Mucosa of stomach (tissue), 1 donor: ENCODE measurements around the gene LGALS8.

Experiments
- H3K27me3 ChIP-seq: one replicate; pipeline ENCODE4 v1.7.0; 2013; ENCODE audit warnings: mild to moderate bottlenecking, low read length; ENCODE audit not compliant: control insufficient read depth, insufficient read depth
- H3K36me3 ChIP-seq: one replicate; pipeline ENCODE4 v1.7.0; 2013; ENCODE audit warnings: low read length; ENCODE audit not compliant: control insufficient read depth, insufficient read depth
- H3K4me1 ChIP-seq: one replicate; pipeline ENCODE4 v1.7.0; 2013; ENCODE audit warnings: mild to moderate bottlenecking, low read length; ENCODE audit not compliant: control insufficient read depth, insufficient read depth
- H3K4me3 ChIP-seq: one replicate; pipeline ENCODE4 v1.7.0; 2013; ENCODE audit warnings: low read length
- H3K9ac ChIP-seq: one replicate; pipeline ENCODE4 v1.7.0; 2013; ENCODE audit warnings: mild to moderate bottlenecking, low read length, moderate library complexity
- H3K9me3 ChIP-seq: one replicate; pipeline ENCODE4 v1.7.0; 2013; ENCODE audit warnings: mild to moderate bottlenecking, low read length, moderate library complexity; ENCODE audit not compliant: control insufficient read depth
- donor health status: Pancreatic carcinoma.

The LGALS8 gene

GRCh38 chr1:236514703-236515442 lies 8.9 kb upstream of the LGALS8 start:
- Histone ChIP-seq H3K27me3 (no peaks in the 10 kb centered on the region), H3K9me3 (no peaks in the 10 kb centered on the region), H3K36me3 (no peaks in the 10 kb centered on the region), H3K4me1 (peaks cover 27% of the 10 kb centered on the region), H3K4me3 (no peak overlapping the region), H3K9ac (no peak overlapping the region)

- no peak overlapping the region for H3K9ac ChIP-seq
- H3K27me3 ChIP-seq = no peaks in the 10 kb centered on the region
- no peaks in the 10 kb centered on the region for H3K36me3 ChIP-seq
- no peak overlapping the region for H3K4me3 ChIP-seq
- H3K4me1 ChIP-seq = peaks cover 21% of the 10 kb centered on the region
- no peaks in the 10 kb centered on the region for H3K9me3 ChIP-seq
These were observed 8.3 kb upstream of the LGALS8 start for GRCh38 chr1:236515443-236515958.

GRCh38 chr1:236516929-236517704 lies 6.7 kb upstream of the LGALS8 start:
- Histone ChIP-seq H3K4me3 (no peak overlapping the region), H3K36me3 (no peaks in the 10 kb centered on the region), H3K9ac (no peak overlapping the region), H3K27me3 (no peaks in the 10 kb centered on the region), H3K9me3 (no peaks in the 10 kb centered on the region), H3K4me1 (peaks cover 17% of the 10 kb centered on the region)

- no peaks in the 10 kb centered on the region for H3K27me3 ChIP-seq
These were observed 5.5 kb upstream of the LGALS8 start for GRCh38 chr1:236518322-236518721.

GRCh38 chr1:236520445-236521005 lies 3.3 kb upstream of the LGALS8 start:
- Histone ChIP-seq H3K4me1 (peaks cover 11% of the 10 kb centered on the region), H3K9me3 (no peaks in the 10 kb centered on the region), H3K4me3 (no peak overlapping the region), H3K27me3 (no peaks in the 10 kb centered on the region), H3K9ac (no peak overlapping the region), H3K36me3 (no peaks in the 10 kb centered on the region)

More at GRCh38 chr1:236518322-236518721, 5.5 kb upstream of the LGALS8 start:
- Histone ChIP-seq H3K36me3 (no peaks in the 10 kb centered on the region), H3K9ac (no peak overlapping the region), H3K9me3 (no peaks in the 10 kb centered on the region), H3K4me1 (peaks cover 17% of the 10 kb centered on the region), H3K4me3 (no peak overlapping the region)

- Histone ChIP-seq H3K4me1 (no peaks in the 10 kb centered on the region), H3K9ac (peak overlapping the region; percentile 93), H3K4me3 (peak overlapping the region; percentile 85), H3K36me3 (no peaks in the 10 kb centered on the region), H3K27me3 (no peaks in the 10 kb centered on the region), H3K9me3 (no peaks in the 10 kb centered on the region)
These were observed 662 bp upstream of the LGALS8 start for GRCh38 chr1:236522937-236523703.

GRCh38 chr1:236524142-236524894 lies 536 bp downstream of the LGALS8 start:
- H3K27me3 ChIP-seq = no peaks in the 10 kb centered on the region
- H3K9ac ChIP-seq = peak overlapping the region; percentile 93
- H3K4me3 ChIP-seq = peak overlapping the region; percentile 85
- H3K36me3 ChIP-seq = no peaks in the 10 kb centered on the region
- H3K9me3 ChIP-seq = no peaks in the 10 kb centered on the region
- no peaks in the 10 kb centered on the region for H3K4me1 ChIP-seq

- no peaks in the 10 kb centered on the region for H3K36me3 ChIP-seq
- peak overlapping the region; percentile 93 for H3K9ac ChIP-seq
- no peaks in the 10 kb centered on the region for H3K27me3 ChIP-seq
- H3K9me3 ChIP-seq = no peaks in the 10 kb centered on the region
- no peaks in the 10 kb centered on the region for H3K4me1 ChIP-seq
- H3K4me3 ChIP-seq = peak overlapping the region; percentile 85
These were observed 1.1 kb downstream of the LGALS8 start for GRCh38 chr1:236524895-236525184.

- Histone ChIP-seq H3K27me3 (no peaks in the 10 kb centered on the region), H3K36me3 (no peaks in the 10 kb centered on the region), H3K9ac (no peak overlapping the region), H3K9me3 (no peaks in the 10 kb centered on the region), H3K4me1 (no peaks in the 10 kb centered on the region), H3K4me3 (no peak overlapping the region)
These were observed 2.3 kb downstream of the LGALS8 start for GRCh38 chr1:236526079-236526478.

- Histone ChIP-seq H3K27me3 (no peaks in the 10 kb centered on the region), H3K36me3 (no peaks in the 10 kb centered on the region), H3K4me1 (peaks cover 5% of the 10 kb centered on the region), H3K4me3 (no peak overlapping the region), H3K9ac (no peak overlapping the region), H3K9me3 (no peaks in the 10 kb centered on the region)
These were observed 6.5 kb downstream of the LGALS8 start for GRCh38 chr1:236530286-236530685.

GRCh38 chr1:236530959-236531358 lies 7.2 kb downstream of the LGALS8 start:
- H3K9ac ChIP-seq = no peak overlapping the region
- no peaks in the 10 kb centered on the region for H3K27me3 ChIP-seq
- peaks cover 5% of the 10 kb centered on the region for H3K4me1 ChIP-seq
- H3K36me3 ChIP-seq = no peaks in the 10 kb centered on the region
- no peaks in the 10 kb centered on the region for H3K9me3 ChIP-seq
- no peak overlapping the region for H3K4me3 ChIP-seq
